SHP77 treated with DMSO at 0.1 percent for 48 hours (cell line): Measurements from ENCODE around the gene NFKBIB.

Experiments used
- DNase-seq: peaks from one replicate; lab custom pipeline; 2025; lab: John Stamatoyannopoulos, UW

NFKBIB gene

DNA sequence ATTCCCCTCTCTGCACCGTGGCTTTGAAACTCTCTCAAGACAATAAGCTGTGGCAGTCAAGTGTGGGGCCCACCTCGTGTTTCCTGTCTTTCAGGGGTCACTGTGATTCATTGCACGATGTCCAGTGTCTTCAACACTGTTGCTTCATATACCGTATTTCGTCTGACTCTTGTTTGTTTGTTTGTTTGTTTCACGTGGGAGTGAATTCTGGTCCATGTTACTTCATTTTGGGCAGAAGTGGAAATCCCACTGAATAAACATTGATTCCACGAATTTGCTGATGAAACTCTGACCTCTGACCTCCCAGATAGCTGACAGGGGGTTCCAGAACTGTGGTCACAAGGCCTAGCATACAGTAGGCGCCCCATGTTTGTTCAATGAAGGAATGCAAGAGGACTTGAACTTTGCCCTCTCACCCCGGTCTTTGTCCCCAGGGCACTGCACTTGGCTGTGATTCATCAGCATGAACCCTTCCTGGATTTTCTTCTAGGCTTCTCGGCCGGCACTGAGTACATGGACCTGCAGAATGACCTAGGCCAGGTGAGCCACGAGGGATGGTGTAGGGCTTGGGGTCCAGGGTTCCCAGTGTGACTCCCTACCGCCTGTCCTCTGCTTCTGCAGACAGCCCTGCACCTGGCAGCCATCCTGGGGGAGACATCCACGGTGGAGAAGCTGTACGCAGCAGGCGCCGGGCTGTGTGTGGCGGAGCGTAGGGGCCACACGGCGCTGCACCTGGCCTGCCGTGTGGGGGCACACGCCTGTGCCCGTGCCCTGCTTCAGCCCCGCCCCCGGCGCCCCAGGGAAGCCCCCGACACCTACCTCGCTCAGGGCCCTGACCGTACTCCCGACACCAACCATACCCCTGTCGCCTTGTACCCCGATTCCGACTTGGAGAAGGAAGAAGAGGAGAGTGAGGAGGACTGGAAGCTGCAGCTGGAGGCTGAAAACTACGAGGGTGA is 5.1 kb downstream of the NFKBIB start:
- DNase-seq, result no peak

DNA sequence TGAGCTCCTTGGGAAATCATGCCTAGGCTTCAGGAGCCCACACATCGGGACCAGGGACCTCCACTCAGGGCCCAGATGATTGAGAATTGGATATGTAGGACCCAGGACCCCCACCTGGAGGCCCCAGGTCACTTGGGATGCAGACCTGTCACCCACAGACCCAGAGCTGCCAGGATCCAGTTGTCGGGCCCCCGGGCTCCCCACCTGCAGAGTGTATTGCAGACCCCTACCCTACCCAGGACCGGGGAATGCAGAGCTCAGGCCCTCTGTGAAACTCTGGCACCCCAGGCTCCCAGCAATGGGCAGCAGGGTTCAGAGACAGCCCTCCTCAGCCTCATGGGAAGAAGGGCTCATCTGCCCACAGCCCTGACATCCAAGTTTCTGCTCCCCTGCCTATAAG is 5.9 kb downstream of the NFKBIB start:
- DNase-seq, result no peak

DNA sequence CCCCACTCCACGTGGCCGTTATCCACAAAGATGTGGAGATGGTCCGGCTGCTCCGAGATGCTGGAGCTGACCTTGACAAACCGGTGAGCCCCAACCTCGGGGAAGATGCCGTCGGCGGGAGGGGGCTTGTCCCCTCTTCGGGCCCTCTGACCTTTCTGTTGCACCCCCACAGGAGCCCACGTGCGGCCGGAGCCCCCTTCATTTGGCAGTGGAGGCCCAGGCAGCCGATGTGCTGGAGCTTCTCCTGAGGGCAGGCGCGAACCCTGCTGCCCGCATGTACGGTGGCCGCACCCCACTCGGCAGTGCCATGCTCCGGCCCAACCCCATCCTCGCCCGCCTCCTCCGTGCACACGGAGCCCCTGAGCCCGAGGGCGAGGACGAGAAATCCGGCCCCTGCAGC is 7.5 kb downstream of the NFKBIB start:
- no peak for DNase-seq

DNA sequence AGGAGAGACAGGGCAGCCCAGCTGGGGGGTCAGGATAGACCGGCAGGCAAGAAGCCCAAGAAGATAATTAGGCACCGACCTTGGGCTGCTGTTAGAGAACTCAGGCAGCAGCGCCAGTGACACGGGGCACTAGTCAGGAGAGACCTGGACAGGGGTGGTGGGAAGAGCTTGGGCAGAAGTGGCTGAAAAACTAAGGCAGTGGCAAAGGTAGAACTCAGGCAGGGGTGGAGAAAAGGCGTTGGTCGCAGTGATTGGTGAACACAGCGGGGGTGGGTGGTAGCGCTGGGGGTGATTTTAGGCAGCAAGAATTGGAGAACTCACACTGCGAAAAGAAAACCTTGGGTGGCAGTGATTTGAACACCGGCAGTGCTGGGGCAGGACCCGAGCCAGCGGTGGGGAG is 7.9 kb downstream of the NFKBIB start:
- no peak for DNase-seq

- no peak for DNase-seq
These were observed 9.1 kb downstream of the NFKBIB start for GRCh38 chr19:38908911-38909310.

DNA sequence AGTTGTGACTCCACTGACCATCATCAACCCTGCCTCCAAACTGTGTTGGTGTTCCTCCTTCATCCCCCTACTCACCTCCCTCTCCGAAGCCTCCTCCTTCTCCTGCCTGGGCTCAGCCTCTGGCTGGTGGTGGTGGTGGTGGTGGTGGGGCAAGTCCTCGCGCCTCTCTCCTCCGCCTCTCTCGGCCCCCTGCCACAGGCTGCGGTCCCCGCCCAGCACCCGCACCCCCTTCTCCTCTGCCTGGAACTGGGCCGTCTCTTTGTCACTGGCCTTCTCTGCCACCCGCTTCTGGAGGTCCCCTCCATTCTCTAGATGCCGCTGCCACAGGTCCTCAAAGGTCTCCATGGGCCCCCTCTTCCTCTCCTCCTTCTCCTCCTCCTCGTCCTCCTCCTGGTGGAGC is 10.7 kb downstream of the NFKBIB start:
- no peak for DNase-seq

- DNase-seq, result no peak
These were observed 11.7 kb downstream of the NFKBIB start for GRCh38 chr19:38911388-38912001.

DNA sequence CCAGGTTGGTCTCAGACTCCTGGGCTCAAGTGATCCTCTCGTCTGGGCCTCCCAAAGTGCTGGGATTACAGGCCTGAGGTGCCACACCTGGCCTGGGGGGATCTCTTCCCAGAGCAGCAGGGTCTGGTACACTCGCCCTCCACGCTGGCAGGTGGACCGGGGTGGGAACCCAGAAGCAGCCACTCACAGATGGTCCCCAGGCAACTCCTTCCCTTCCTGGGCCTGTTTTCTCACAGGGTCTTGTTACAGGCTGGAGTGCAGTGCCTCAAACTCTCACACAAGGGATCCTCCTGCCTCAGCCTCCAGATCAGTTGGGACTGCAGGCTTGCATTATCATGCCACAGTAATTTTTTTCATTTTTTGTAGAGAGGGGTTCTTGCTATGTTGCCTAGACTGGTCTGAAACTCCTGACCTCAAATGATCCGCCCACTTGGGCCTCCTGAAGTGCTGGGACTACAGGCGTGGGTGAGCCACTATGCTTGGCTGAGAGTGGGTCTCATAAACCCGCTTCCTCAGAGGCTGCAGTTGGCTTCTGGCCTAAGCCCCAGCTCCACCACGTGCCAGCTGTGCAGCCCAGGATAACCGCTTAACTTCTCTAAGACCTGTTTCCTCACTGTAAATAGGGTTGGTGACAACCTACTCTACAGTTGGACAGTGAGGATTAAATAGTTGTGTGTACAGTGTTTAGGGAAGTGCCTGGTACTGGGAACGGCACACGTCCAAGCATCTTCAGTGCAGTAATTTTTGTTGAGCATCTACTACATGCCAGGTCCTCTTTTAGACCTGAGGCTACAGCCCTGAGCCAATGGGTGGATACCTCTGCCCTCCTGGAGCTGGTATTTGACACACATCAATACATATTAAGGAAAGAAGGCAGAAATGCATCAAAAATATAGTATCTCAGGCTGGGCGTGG is 13.1 kb downstream of the NFKBIB start:
- DNase-seq, result no peak

DNA sequence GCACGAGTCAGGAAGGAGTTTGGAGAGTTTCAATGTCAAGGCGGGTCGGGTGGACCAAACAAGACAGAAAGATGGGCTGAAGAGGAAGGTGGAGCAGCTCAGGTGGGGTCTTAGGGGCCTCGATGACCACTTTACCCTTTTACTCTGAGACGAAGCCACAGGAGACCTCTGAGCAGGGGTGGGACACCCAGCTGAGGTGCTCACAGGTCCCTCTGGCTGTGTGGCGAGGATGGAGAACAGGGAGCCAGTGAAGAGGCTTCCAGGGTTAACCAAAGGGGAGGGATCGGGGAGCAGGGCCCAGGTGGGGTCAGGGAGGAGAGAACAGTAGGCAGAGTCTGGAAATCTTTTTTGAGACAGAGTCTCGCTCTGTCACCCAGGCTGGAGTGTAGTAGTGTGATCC is 14.2 kb downstream of the NFKBIB start:
- no peak for DNase-seq

- no peak for DNase-seq
These were observed 15.9 kb downstream of the NFKBIB start for GRCh38 chr19:38915329-38916321.

- DNase-seq, result no peak
These were observed 17.7 kb downstream of the NFKBIB start for GRCh38 chr19:38917516-38917915.

DNA sequence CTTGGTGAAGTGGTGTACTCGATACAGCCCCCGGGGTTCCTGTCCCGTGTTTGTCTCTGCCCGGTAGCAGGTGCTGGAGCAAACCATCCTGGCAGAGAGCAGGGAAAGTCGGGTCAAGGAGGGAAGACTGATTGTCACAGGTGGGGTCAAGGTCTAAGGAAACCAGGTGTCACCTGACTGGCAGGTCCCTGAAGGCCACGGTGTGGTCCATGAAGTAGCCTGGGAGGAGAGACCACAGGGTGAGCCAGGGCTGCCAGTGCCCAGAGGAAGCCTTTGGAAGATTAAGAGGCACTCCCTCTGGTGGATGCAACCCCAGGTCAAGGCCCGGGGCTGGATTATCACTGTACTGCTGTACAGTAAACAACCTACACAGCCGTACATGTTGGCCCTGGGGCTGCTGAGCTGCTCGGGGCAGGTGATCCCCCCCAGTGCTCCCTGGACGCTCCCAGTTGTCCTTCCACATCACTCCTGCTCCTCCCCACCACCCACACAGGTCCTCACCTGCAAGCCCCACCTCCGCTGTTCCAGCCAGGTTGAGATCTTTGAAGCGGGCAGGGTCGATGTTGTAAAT is 18.2 kb downstream of the NFKBIB start:
- DNase-seq, result peak; percentile 72

- DNase-seq, result no peak
These were observed 18.8 kb downstream of the NFKBIB start for GRCh38 chr19:38918526-38918925.

- DNase-seq, result no peak
These were observed 20.2 kb downstream of the NFKBIB start for GRCh38 chr19:38919837-38920601.

- no peak for DNase-seq
These were observed 21.0 kb downstream of the NFKBIB start for GRCh38 chr19:38920602-38921419.

DNA sequence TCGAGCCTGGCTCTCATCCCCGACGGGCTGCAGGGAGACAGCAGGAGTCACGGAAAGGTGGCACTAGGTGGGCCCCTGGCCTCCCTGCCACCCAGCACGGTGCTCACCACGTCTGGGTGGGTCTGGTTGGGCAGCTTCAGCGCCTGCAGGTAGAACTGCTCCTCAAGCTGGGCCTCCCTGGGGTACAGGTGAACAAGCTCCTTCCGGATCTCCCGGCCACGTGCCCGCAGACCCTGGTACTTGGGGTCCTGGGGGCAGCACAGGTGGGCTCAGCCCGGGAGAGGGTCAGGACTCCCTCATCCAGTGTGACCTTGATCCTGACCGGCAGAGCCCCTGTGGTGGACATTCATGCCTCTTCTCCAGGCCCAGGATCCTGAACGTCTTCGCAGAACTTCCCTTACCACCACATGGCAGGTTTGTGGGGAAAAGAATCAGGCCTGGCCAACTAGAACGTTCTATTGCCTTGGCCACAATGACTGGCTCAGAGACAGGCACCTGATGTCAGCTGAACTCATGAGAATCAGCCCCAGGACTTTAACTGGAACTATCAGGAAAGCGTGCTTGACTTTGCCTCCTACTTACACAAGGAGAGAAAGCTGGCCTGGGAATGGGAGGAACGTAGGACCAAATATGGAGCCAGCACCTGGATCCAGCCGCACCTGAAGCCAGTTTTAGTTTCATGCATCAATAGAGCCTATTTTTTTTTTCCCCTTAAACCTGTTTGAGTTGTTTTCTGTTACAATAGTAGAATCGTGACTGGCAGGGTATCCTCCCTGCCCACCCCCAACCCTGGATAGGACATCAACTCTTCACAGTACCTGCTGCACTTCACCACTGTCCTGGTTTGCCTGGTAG is 21.9 kb downstream of the NFKBIB start:
- no peak for DNase-seq

DNA sequence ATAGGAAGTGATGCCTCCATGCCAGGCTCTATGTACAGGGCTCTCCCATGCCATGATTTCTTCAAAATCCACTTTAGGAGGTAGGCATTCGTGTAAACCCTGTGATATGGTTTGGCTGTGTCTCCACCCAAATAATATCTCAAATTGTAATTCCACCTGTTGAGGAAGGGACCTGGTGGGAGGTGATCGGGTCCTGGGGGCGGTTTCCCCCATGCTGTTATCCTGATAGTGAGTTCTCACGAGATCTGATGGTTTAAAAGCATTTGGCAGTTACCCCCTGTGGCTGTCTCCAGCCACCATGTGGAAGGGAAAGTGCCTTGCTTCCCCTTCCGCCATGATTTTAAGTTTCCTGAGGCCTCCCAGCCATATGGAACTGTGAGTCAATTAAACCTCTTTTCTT is 22.7 kb downstream of the NFKBIB start:
- no peak for DNase-seq

DNA sequence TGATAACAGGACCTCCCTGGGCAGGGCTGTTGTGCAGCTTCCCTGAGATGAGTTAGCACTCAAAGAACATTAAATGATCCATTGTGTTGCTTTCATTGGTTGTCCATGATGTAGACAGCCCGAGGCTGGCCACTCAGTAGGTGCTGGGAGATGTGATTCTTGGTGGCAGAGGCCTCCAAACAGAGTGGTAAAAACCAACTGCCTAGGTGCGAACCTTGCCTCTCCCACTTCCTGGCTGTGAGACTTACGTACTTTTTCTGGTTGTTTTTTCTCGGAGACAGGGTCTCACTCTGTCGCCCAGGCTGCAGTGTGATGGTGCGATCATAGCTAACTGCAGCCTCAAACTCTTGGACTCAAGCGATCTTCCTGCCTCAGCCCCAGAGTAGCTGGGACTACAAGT is 24.6 kb downstream of the NFKBIB start:
- no peak for DNase-seq
